ENCODE results near the gene MYO5B.

MYO5B gene

DNA sequence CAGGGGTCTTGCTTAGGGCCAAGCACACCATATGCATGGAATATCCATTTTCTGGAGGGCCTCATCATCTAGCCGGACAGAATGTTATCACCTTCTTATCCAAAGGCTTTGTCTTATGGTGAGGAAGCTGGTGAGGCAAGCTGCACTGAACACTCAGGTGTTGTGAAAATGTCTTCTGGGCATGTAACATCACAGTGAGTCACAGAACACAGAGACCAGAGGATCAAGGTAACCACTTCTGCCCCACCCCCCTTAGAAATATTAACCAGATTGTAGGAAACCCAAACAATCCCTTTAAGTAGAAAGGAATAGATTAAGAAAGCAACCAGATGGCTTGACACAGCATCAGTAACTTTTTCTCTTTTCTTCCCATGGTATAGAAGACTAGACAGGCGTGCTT lies 51.1 kb downstream of the MYO5B start:
- DNase-seq: no peak

DNA sequence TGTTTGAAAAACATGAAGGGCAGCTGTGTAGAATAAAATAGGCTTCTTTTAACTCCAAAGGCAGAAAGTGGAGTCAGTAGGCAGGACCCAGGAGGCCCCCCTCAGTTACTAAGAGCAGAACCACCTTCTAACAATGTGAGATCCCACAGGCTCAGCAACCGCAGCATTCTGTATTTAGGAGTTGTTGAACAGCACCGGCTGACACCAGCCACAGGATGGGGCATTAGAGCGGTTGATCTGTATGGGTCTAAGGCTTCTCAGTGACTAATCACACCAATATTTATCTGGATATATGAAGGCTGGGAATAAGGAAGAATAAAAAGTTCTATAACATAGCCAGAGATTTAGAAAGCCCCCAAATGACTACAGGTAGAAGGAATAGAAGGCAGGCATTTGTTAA lies 51.7 kb downstream of the MYO5B start:
- no peak for DNase-seq

DNA sequence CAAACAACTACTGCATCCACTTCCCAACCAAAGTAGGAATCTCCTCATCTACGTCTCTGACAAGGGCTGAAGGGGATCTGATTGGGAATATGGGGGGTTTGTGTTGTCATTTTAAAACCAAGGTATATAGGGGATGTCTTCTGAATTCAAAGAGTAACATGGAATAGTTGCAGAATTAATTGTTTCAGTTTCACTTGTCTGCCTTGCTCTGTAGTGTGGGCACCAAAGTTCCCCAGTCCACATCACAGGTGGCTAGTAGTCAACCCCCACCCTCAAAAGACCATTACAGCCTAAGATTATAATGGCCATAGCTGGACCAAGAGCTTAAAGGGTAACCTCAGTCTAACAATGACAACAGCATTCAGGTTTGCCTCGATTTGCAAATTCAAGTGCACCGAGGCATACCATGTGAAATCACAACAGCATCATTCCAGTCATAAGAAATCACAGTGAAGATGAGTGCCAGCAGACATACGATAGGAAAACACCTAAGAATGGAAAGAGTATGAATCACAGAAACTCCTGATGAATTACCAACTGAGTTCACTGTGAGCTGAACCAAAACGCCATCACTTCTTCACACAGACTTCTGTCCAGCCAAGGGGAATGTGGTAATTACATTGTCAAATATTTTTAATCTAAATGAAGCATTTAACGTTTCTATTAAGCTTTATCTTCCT lies 52.4 kb downstream of the MYO5B start:
- DNase-seq: no peak

DNA sequence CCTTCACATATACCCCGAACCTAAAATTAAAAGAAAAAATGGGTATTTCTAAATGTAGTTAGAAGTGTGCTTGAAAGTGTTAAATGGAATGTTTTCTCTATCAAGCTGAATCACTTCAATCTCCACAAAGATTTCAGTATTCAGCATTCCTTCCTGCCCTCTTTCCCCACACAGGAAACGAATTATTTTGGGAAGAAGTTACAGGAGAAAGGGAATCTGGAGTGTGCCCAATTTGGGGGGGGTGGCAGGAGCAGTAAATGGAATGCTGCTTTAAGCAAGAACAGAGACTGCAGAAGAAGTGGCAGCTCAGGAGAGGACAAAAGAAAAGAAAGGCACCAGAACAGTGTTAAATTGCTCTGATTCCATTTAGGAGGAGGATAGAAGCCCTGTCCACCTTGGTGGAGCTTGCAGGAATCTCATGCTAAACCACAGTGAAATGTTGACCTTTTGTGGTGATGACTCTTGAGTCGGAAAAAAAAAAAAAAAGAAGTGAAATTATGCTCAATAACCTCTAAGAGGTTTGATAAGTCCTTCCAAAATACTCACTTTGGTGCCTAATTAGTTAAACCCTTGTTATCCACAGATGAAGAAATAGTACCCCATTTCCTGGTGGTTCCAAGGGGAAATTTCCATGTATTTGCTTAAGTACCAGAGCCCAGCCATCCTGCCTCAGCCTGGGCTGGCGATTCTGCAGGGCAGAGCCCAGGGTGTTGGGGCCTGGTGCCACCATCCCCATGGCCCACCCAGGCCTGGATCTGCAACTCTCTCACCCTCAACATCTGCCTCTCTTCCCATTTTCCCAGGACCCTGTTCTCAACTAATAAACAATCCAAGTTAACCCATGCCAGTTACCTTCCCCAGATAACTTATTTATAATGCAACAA lies 56.5 kb downstream of the MYO5B start:
- no peak for DNase-seq

DNA sequence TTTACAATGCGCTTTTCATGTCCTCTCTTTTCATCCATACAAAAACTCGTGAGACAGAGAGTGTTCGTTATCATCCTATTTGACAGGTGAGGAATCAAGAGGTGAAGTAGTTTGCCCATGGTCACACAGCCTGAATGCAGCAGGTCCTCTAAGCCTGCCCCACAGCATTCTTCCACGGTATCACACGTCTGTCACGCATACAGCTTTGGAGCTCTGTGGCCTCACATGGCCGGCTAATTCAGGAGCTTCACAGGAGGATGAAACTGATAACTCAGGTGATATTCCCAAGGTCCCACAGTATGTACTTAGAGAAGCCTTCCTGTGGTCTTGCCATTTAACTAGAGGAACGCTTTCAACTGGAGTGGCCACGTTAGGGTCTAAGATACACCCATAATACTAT lies 59.0 kb downstream of the MYO5B start:
- no peak for DNase-seq

DNA sequence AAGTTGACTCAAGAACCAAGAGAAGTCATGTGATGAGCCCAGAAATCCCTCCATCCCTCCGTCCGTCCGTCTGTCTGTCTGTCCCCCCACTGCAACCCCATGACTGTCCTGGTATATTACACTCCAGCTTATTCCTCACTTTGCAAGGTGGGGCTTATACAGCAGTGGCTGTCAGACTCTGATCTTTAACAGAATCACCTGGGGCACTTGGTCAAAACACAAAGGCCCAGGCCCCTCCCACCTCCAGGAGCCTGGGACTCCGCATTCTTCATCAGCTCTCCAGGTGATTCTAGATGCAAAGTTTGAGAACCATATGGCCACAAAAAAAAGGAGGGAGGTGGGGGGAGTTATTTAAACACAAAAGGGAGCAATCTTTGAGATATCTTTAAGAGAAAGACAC lies 61.4 kb downstream of the MYO5B start:
- DNase-seq: no peak

DNA sequence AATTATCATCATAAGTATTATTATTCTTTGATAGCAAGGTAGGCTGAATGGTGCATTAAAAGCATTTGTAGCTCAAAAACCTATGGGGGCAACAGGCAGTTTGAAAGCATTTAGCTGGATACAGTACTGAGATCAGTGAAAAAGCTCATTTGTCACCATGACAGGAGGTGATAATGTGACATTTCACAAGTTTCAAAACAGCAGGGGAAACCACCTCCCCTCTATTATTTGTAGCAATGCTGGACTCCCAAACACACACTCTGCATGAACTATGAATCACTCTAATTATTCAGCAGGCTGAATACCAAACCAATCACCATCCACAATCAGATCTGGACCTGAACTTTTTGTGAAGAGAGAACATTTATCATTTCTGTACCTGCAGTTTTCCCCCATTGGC lies 63.4 kb downstream of the MYO5B start:
- no peak for DNase-seq

DNA sequence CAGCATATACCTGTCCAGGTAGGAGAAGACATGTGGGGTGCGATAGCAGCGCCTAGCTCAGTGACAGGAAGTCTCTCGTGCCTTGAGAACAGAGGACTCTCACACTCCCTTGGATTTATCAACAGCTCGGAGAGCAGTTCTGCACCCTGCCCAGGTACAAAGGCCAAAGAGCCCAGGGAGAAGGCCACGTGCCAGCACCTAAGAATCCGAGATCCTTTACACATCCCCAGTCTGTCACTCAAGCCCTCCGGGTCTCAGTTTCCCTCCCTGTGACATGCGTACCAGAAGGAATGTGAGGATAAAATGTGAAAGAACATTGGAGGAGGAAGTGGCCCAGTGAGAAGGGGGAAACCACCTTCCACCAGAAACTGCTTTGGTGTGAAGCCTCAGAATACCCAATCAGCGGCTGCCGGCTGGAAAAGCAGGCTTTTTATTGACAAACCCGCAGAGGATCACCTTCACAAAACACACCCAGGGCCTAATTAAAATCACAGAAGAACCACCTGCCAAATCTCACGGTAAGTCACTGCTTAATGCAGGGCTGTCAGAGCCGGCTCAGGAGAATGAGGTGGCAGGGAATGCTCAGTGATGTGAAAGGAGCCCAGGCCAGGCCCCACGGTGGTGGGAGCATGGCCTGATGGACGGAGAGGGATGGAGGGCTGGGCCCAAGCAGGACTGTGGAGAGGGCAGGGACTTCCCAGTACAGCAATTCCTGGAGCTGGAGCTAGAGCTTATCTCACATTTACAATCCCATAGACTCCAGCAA lies 66.3 kb downstream of the MYO5B start:
- no peak for DNase-seq

DNA sequence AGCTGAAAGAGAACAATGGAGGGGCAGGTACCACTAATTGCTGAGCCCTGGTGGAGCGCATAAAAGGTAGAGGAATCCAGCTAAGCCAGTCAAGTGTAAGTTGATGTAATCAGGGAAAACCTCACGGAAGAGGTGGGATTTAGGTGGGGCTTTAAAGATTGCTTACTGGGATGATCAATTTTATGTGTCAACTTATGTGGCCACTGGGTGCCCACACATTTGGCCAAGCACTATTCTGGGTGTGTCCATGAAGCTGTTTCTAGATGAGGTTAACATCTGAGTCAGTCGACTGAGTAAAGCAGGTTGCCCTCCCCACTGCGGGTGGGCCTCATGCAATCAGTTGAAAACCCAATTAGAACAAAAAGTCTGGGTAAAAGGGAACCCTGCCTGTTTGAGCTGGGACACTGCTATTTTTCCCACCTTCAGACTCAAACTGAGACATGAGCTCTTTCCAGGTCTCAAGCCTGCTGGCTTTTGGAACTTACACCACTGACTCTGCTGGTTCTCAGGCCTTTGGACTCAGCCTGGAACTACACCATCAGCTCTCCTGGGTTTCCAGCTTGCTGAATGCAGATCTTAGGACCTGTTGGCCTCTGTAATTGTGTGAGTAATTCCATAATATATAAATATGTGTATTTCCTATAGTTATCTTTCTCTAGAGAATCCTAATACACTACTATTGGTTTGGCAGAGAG lies 67.3 kb downstream of the MYO5B start:
- no peak for DNase-seq

DNA sequence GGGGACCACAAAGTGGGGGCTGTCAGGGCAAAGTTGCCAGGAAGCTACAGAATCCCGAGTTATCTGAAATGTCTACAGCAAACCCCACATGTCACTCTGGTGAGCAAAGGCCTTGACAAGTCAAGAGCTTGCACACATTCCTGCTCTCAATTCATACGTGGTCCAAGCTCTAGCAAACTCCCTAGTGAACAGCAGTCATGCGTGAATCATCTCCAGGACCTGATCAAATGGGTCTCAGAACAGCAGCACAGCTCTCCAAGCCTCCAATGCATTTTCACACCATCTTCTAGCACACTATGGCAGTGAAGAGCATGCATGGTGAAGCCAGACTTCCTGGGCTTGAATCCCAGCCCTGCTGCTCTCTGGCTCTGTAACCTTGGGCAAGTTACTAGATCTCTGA lies 68.5 kb downstream of the MYO5B start:
- no peak for DNase-seq

DNA sequence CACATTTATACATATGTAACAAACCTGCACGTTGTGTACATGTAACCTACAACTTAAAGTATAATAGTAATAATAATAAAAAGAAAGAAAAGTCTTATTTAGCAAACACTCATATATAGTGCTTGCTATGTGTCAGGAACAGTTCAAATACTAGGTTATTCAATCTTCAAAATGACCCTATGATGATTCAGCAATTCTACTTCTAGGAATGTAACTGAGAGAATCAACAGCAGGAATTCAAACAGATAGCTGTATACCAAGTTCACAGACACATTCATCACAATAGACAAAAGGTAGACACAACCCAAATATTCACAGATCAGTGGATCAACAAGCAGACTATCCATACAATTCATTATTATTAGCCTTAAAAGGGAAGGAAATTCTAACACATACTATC lies 69.5 kb downstream of the MYO5B start:
- DNase-seq: no peak

DNA sequence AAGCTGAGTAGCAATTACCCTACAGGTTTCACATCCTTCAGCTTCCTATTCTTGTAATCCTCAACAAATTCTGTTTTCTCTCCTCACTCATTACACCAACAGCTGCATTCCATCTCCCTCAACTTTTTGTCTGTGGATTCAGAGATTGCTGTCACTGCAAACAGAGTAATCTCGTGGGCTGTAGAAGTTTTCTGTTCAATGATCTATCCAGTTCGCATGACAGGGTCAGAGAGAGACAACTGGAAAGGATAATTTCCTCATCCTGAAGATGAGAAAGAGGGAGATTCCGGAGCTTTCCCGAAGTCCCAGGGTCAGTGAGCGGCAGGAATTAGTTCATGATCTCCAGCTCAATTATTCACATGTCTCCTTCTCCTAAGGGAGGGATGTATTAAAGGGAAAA lies 75.7 kb downstream of the MYO5B start:
- no peak for DNase-seq

DNA sequence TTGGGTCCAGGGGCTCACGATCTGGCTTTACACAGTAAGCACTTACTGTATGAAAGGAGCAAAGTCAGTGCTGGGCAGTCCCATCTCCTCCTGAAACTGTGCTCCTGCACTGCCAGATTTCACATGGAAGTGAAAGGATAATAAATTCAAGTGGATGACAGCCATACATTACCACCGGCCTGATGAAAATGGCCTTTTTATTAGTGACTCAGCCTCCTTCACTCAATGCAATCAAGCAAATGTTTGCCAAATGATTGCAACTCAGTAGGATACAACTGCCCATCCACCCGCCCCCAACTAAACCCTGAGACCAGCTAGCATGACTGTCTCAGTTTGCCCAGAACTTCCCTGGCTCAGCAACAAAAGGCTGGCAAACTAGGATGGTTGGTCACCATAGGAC lies 77.1 kb downstream of the MYO5B start:
- DNase-seq: no peak

DNA sequence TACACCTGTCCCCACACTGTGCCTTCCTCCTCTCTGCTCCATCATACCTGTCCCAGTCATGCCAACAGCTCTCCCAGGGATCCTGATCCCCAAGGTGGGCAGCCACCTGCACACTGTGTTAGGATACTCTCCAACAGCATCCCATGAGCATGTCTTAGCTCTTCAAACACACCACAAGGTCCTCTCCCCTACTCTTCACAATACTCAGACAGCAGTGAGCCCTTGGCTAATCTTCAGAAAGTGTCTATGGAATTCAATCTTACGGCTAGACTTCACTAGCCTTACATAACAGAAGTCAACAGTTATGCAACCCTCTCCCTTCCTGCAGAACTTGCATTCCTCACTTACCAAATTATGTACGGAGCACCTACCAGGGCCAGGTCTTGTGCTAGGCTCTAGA lies 79.9 kb downstream of the MYO5B start:
- DNase-seq: no peak

DNA sequence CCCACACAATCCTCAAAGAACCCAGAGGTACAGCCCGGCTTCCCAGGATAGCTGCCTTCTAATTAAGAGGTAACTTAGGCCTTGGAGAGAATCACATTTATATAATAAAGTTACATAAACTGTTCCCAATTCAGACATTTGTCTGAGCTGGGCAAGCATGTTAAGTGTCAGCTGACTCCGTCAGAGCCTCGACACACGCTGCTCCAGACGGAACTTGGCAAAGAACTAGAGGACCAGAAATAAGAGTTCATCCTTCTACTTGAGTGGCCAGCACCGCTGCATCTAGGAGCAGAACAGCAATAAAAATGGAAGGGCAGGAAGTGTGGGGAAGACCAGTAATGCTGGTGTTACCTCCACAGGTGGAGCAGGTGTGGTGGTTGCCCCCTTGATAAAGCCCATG lies 80.5 kb downstream of the MYO5B start:
- DNase-seq: no peak

DNA sequence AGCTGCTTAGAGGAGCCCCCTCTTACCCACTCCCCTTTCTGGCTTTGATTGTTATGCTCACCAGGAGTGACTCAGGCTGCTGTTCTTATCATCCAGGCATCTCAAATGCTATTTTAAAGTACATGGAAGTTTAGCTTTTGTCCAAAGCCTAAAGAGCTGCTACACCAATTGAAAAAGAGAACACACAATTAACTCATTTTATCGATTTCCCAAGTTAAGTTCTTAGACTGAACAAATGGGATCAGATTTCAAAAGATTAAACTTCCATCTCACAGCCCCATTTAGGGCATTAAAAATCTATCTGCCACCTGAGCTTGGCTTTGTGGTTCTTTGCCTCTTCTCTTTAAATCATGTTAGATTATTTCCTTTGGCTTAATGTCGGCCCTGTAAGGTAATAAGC lies 81.2 kb downstream of the MYO5B start:
- no peak for DNase-seq

DNA sequence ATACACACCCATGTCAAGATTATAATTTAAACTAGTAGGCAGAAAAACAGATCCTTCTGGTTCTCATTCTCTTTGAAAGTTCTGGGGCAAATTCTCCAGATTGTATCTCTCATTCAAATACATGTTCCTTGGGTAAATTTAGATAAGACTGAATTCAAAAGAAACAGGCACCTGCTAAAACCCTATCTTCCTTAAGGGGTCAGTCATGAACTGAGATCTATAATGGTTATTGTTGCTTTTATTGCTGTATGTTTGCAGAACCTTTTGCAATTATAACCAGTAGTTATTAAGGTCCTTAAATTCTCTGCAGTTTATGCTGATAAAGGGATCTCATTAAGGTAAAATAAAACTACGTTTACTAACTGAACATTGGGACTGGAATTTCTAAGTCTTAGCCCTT lies 83.5 kb downstream of the MYO5B start:
- no peak for DNase-seq

DNA sequence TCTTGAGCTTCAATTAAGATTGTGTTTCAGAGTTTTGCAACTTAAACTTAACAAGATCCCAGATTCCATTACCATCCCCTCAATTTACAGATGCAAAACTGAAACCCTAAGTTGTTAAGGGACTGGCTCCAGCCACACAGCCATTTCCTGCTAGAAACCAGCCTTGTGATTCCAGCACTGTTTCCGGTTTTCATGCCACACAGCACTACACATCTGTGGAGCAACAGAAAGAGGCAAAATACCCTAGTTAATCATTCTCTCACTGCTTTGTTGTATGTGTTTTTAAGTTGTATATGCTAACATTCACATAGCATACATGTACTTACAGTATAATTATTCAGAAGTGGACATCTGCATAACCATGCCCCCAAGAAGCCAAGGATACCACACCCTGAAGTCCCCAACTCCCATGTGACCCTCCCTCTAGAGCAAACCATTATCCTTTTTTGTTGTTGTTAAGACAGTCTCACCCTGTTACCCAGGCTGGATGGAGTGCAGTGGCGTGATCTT lies 87.4 kb downstream of the MYO5B start:
- DNase-seq: no peak

DNA sequence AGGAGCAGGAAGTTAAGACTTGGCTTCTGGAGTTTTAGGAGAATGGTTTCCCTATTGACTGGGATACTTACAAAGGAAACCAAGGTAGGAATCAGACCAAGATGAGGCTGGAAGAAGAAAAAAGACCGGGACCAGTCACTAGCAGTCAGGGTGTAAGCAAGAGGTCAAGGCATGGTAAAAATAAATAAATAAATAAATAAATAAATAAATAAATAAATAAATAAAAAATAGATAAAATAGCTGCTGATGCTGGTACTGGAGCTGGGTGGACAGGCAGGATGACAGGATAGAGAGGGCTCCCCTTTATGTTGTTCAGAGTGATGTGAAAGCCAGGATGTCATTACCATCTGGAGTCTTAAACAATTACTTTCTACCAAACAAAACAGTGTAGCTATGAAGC lies 89.9 kb downstream of the MYO5B start:
- DNase-seq: no peak

DNA sequence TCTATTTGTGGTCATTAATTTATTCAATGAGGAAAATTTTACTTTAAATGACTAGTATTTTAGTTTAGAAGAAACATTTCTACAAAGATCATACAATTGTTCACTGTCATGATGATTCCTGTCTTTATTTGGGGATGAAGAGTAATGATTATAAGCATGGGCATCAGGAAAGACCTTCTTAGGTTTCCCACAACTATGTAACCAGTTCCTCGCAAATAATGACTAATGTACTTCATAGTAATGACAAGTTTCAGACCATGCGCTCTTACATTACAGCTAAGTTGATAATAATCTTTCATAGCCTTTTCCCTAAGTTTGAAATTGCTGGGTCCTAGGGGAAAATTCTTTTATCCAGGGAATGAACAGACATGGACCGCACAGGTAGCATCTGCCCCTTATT lies 90.5 kb downstream of the MYO5B start:
- no peak for DNase-seq

DNA sequence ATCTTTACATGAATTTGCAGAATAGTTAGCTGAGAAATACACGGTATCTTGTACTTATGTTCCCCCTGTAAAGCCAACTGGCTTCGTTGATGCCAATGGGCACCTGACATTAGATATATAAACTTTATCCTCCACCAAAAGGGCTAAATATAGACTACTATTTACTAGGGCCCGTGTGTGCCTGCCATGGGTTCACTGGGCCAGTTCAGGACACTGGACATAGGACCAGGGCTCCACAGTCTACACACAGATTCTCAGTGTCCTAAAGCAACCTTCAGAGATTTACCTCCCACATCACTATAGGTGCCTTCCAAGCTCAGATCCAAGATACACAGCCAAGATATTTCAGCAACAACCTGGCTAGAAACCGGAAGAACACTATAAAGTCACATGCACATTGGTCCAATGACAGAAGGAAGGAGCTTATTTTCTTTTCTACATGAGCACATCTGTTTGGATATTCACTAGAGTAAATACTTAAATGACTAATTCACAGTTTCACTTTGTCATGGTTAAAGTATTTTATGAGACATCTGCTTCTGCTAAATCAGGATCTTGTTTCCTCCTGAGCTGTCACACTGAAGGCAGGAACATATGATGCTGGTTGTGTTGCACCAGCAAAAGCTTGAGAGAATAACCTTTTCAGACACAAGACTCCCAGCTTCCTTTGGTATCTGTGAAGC lies 95.1 kb downstream of the MYO5B start:
- no peak for DNase-seq

DNA sequence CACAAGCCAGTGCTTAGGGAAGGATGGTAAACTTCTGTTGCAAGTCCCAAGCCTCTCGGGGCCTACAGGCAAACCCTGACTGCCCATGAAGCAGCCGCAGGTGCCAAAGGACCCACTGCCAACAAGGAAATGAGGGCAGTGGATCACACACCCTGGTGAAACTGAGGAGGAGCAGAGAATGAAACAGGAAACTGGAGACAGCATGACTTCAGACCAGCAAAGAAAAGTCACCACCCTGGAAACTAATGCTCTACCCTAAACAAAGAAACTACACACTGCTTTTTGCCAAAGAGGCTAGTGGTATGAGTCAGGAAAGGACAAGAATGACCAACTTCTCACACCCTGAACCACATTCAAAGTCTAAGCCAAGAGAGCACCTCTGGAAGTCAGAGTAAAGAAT lies 97.2 kb downstream of the MYO5B start:
- DNase-seq: no peak
